ENCODE results near the gene GPR142. TPM values are rescaled to one million over a fixed set of nuclear protein-coding genes. Genes with fewer than 3 reads are reported as not detected.

GPR142 gene
- total RNA-seq, 1 donor from 2014 or later, result 4.1 TPM

- Mint-ChIP-seq H3K36me3 (no peaks in the 10 kb centered on the region), H3K9me3 (no peaks in the 10 kb centered on the region), H3K4me3 (no peak overlapping the region), H3K27me3 (no peaks in the 10 kb centered on the region), H3K4me1 (ENCODE audit: unreplicated experiment) (peaks cover 6% of the 10 kb centered on the region), H3K27ac (peak overlapping the region; percentile 37)
- no peak for DNase-seq (ENCODE audit: extremely low spot score, unreplicated experiment)
- TF ChIP-seq CTCF (conservative IDR thresholded peaks at IDR 0.05), result no peak
Observed at GRCh38 chr17:74414510-74414909, 47.2 kb downstream of the GPR142 start.

- no peak for DNase-seq (ENCODE audit: extremely low spot score, unreplicated experiment)
- Mint-ChIP-seq H3K27ac (peak overlapping the region; percentile 46), H3K27me3 (no peaks in the 10 kb centered on the region), H3K36me3 (no peaks in the 10 kb centered on the region), H3K9me3 (no peaks in the 10 kb centered on the region), H3K4me1 (ENCODE audit: unreplicated experiment) (peaks cover 6% of the 10 kb centered on the region), H3K4me3 (no peak overlapping the region)
- no peak for TF ChIP-seq CTCF (conservative IDR thresholded peaks at IDR 0.05)
Observed at GRCh38 chr17:74415608-74416396, 48.5 kb downstream of the GPR142 start.

GRCh38 chr17:74417178-74418045 lies 50.1 kb downstream of the GPR142 start:
- H3K27ac Mint-ChIP-seq, result peak overlapping the region; percentile 20
- no peak for TF ChIP-seq CTCF (conservative IDR thresholded peaks at IDR 0.05)
- H3K9me3 Mint-ChIP-seq, result no peaks in the 10 kb centered on the region
- H3K4me3 Mint-ChIP-seq, result no peak overlapping the region
- DNase-seq (ENCODE audit: extremely low spot score, unreplicated experiment), result no peak
- H3K4me1 Mint-ChIP-seq (ENCODE audit: unreplicated experiment), result peaks cover 6% of the 10 kb centered on the region
- H3K27me3 Mint-ChIP-seq, result no peaks in the 10 kb centered on the region
- no peaks in the 10 kb centered on the region for H3K36me3 Mint-ChIP-seq

- Mint-ChIP-seq H3K4me1 (ENCODE audit: unreplicated experiment) (peaks cover 6% of the 10 kb centered on the region), H3K4me3 (no peak overlapping the region), H3K27ac (peak overlapping the region; percentile 2), H3K36me3 (no peaks in the 10 kb centered on the region), H3K9me3 (no peaks in the 10 kb centered on the region), H3K27me3 (no peaks in the 10 kb centered on the region)
- no peak for DNase-seq (ENCODE audit: extremely low spot score, unreplicated experiment)
- no peak for TF ChIP-seq CTCF (conservative IDR thresholded peaks at IDR 0.05)
Observed at GRCh38 chr17:74419928-74420411, 52.7 kb downstream of the GPR142 start.

Other genes starting within 250 kb of the GPR142 start
- 1,028 and 1,111 TPM in 2 replicates for gene RPL38, start 163.8 kb upstream of the GPR142 start, total RNA-seq (ENCODE audit: low replicate concordance)
- gene TTYH2, start 153.9 kb upstream of the GPR142 start, total RNA-seq (ENCODE audit: low replicate concordance), result 2.2 and 12.4 TPM in 2 replicates
- gene DNAI2, start 93.3 kb upstream of the GPR142 start, total RNA-seq (ENCODE audit: low replicate concordance), result 0.21 and 0.87 TPM in 2 replicates
- 2.0 and 2.9 TPM in 2 replicates for gene KIF19, start 41.3 kb upstream of the GPR142 start, total RNA-seq (ENCODE audit: low replicate concordance)
- 5.2 and 5.7 TPM in 2 replicates for gene BTBD17, start 5.6 kb upstream of the GPR142 start, total RNA-seq (ENCODE audit: low replicate concordance)
- 52.0 and 64.3 TPM in 2 replicates for gene GPRC5C, start 64.6 kb downstream of the GPR142 start, total RNA-seq (ENCODE audit: low replicate concordance)
- 0.43 TPM in 1 of 2 replicates, not detected in the other for gene CD300A, start 99.1 kb downstream of the GPR142 start, total RNA-seq (ENCODE audit: low replicate concordance)
- gene CD300LB, start 164.0 kb downstream of the GPR142 start, total RNA-seq (ENCODE audit: low replicate concordance), result not detected in 2 replicates
- not detected in 2 replicates for gene CD300C, start 178.6 kb downstream of the GPR142 start, total RNA-seq (ENCODE audit: low replicate concordance)
- gene CD300H, start 200.0 kb downstream of the GPR142 start, total RNA-seq (ENCODE audit: low replicate concordance), result not detected in 2 replicates
- not detected in 2 replicates for gene CD300LD, start 224.8 kb downstream of the GPR142 start, total RNA-seq (ENCODE audit: low replicate concordance)

All from type B pancreatic cell (in vitro differentiated cells).